HG03064 (cell line): ENCODE measurements around the gene TVP23A.
"Not testable (repeated sequence)": the region's sequence is repeated elsewhere in the genome, so short reads cannot be mapped to it uniquely, and the experiment has no call there.

ENCODE experiments used
- ATAC-seq: cut with Tn5 transposase; IDR thresholded peaks from one replicate; pipeline ENCODE4 v1.9.1; 2021; ENCODE audit warnings: low read depth; ENCODE audit not compliant: unreplicated experiment

Gene TVP23A

GRCh38 chr16:10836174-10836853 is 17.7 kb upstream of the TVP23A start:
- no peak for ATAC-seq

DNA sequence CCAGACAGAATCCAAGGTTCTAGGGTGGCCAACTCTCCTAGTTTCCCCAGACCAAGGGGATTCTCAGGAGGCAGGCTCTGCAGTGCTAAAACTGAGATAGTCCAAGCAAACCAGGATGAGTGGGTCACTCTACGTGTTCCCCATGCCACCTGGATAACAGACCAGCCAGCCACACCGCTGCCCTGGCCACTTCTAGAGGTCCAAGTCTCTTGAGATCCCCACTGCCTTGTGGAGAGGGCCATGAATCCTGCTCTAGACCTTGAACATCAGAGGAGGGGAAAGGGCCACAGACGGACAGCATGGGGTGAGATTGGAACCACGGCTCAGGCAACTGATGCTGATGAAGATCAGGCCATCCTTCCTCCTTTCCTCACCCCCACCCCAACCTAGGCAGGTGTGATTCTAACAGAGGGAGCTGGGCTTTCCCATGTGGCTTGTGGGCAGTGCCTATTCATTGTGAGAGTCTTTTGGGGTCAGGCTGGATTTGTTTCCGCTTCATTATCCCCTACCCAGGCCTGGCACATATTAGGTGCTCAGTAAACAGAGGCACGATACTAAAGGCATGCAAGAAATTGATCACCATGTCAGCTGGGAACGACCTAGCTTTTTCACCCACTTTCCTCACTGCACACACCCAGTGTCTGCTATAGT is 16.8 kb upstream of the TVP23A start:
- no peak for ATAC-seq

DNA sequence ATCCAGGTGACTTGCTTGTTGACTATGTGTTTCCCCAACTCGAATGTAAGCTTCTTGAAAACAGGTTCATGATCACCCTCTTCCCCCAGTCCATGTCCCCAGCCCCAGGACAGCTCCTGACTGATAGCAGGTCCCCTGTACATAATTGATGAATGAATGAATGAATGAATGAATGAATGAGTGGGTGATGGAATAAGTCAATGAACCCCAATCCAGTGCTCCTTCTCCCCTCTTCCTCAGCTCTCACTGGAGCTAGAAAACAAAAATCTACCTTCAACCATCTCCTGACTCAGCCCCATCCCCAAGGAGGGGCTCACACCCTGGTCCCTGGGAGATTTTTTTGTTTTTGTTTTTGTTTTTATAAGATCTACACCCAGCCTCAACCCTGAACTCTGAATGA is 16.2 kb upstream of the TVP23A start:
- ATAC-seq, result no peak

- no peak for ATAC-seq
These were observed 15.5 kb upstream of the TVP23A start for GRCh38 chr16:10834130-10834529.

- ATAC-seq, result no peak
These were observed 14.7 kb upstream of the TVP23A start for GRCh38 chr16:10833271-10833670.

GRCh38 chr16:10831894-10832886 is 13.6 kb upstream of the TVP23A start:
- no peak for ATAC-seq

DNA sequence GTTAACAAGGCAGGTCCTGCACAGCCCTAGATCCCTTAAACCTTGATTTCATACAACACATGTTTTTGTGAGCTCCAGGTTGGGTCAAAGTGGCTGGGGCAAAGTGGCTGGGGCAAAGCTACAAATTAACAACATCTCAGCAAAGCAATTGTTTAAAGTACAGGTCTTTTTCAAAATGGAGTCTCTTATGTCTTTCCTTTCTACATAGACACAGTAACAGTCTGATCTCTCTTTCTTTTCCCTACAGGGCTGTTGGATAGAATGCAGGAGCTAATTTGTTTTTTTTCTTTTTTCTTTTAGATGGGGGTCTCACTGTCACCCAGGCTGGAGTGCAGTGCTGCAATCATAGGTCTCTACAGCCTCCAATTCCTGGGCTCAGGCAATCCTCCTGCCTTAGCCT is 11.6 kb upstream of the TVP23A start:
- not testable (repeated sequence) for ATAC-seq

- ATAC-seq, result not testable (repeated sequence)
These were observed 10.9 kb upstream of the TVP23A start for GRCh38 chr16:10829390-10830098.

DNA sequence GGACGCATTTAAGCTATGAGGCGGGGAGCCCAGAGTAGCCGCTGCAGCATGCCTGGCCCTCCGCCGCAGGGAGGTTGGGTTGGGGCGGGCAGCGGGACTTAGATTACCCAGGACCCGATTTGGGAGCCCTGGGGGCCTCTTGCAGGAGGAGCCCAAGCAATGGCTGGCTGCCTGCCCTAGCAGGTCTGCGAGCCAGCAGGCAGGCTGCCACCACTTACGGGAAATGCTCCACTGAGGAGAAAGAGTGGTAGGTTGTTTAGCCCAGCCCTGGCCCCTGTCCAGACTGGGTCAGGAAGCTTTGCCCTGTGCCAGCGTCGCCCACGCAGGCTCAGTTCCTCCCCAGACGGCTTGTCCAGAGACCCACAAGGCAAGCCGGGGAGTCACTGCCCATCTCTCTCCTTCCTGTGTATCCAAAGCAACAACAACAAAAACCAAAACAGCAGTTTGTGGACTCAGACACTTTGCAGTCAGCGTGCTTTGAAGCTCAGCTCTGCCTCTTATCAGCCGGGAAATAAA is 10.3 kb upstream of the TVP23A start:
- ATAC-seq, result no peak

DNA sequence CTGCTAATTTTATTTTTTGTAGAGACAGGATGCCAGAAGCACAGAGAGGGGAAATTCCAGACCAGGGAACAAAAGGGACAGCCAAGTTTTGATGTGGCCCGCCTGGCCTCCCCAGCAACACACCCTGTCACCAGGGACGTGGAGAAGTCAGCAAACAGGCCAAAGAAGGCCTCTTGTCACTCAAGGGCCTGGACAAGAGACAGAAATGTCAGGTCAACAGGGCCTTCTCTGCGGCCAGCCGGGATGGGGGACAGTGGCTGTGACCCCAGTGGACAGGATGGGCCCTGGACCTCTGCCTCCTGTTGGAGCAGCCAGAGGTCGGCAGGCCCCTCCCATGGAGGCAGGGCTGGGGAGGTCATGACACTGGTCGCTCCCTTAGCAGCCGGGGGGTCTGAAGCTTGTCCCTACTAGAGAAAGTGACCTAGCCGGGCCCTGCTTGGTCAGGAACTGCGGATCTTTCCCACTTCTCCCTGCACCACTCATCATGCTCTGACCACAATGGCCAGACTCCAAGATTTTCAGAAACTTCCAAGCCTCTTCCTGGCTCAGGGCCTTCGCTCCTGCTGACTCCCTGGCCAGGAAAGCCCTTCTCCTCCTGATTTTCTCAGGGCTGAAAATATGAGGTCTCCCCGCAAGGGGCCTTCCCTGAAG is 9.2 kb upstream of the TVP23A start:
- ATAC-seq, result no peak

GRCh38 chr16:10824111-10824893 is 5.7 kb upstream of the TVP23A start:
- no peak for ATAC-seq

DNA sequence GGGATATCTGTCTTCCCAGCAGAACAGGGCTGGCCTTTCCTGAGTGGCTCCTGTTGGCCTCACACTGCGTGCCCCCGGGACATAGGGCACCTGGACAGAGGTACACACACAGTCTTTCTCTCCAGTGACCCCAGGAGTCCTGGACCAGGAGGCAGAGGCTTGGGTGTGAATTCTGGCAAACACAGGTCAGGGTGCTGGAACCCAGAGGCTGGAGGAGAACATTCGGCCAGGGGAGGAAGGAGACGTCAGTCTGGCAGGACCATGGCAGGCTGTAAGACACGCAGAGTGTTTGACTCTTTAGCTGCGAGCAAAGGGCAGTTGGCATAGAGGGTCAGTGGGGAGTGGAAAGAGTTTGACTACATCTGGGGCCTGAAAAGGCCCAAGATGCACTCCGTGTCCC is 4.1 kb upstream of the TVP23A start:
- ATAC-seq, result no peak

DNA sequence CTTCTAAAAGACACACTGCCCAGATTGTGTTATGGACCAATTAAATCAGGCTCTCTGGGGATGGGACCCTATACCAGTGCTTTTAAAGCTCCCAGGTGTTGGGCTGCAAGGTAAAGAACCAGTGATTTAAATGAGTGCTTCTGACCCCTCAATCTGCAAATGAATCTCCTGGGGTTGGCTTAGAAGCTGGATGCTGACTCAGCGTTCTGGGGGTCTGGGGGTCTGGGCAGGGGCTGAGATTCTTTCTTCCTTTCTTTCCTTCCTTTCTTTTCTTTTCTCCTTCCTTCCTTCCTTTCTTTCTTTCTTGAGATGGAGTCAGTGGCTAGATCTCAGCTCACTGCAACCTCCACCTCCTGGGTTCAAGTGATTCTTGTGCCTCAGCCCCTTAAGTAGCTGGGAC is 2.0 kb upstream of the TVP23A start:
- ATAC-seq, result no peak

DNA sequence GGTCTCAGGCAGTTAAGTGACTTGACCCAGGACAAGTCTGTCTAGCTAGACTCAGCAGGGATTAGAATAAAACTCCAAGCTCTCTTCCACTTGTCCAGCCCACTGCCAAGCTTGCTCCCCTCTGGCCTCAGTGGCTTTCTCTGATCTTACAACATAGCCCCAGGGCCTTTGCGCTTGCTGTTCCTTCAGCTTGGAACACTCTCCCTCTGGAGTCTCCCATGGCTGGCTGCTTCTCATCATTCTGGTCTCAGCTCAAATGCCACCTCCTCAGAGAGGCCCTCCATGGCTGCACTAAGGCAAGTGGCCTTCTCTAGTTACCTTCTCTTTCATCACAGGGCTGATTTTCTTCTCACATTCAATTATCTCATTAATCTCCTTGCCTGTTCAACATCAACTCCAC is 1.1 kb downstream of the TVP23A start:
- no peak for ATAC-seq

GRCh38 chr16:10813099-10813455 is 5.5 kb downstream of the TVP23A start:
- ATAC-seq, result no peak

DNA sequence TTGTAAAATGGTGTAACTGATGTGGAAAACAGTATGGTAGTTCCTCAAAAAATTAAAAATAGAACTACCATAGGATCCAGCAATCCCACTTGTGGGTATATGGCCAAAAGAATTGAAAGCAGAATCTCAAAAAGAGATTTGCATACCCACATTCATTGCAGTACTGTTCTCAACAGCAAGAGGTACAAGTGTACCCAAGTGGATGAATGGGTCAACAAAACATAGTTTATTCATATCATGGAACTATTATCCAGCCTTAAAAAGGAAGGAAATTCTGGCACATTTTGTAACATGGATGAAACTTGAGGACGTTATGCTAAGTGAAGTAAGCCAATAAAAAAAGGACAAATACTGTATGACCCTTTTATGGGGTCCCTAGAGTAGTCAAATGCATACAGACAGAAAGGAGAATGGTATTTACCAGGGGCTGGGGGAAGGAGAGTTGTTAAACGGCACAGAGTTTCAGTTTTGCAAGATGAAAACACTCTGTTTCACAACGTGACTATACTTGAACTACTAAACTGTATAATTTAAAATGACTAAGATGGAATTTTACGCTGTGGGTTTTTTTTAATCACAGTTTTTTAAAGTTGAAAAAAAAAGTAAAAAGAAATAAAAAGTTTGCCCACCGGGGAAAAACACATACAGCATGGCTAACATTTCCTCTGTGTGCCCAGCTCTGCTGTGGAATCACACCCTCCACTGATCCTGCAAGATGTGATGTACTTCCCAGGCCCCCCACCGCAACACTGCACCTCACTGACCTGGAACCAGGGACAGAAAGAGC is 6.1 kb downstream of the TVP23A start:
- no peak for ATAC-seq

- ATAC-seq, result no peak
These were observed 8.9 kb downstream of the TVP23A start for GRCh38 chr16:10809706-10810105.

GRCh38 chr16:10808850-10809249 is 9.7 kb downstream of the TVP23A start:
- ATAC-seq, result no peak
